ENCODE data around the gene LRRC19.

The LRRC19 gene

DNA sequence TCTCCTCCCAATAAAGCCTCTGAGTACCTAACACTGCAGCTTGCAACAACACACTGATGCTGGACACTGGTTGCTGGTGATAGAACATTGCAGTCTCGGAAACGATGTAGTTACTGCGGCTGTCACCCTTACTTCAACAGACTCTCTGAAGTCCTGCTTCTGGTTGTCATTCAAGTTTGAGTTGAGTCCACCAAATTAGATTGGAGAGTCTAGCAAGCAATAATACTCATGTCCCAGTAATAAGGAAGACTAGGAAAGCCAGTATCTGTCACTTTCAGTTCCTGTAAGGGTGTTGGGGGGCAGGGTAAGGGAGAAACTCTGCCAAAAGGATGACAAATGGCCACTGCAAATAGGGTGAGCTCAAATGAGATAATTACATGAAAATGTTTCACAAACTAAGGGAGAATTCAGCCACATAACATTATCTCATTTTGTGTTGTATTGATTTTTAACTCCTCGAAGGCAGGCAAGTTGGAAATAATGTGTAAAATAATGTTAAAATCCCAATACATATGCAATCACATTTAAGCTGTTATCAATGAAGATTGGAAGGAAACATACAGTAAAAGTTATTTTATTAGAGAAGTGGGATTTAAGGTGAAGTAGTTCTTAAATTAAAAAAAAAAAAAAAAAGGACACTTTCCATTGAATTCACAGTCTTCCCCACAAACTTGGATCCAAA, 50.1 kb downstream of the LRRC19 start:
- Histone ChIP-seq H3K9ac (ENCODE audit: low read length) (peak overlapping the region; percentile 76), H3K4me3 (ENCODE audit: low read length) (peak overlapping the region; percentile 70), H3K4me1 (ENCODE audit: control insufficient read depth, low read depth, low read length) (peaks cover 15% of the 10 kb centered on the region), H3K27ac (ENCODE audit: low read length) (no peak overlapping the region), H3K9me3 (ENCODE audit: control insufficient read depth, low read depth, low read length) (no peaks in the 10 kb centered on the region), H3K27me3 (ENCODE audit: control insufficient read depth, insufficient read depth, low read length) (no peaks in the 10 kb centered on the region), H3K36me3 (ENCODE audit: control insufficient read depth, low read depth, low read length) (no peaks in the 10 kb centered on the region)

DNA sequence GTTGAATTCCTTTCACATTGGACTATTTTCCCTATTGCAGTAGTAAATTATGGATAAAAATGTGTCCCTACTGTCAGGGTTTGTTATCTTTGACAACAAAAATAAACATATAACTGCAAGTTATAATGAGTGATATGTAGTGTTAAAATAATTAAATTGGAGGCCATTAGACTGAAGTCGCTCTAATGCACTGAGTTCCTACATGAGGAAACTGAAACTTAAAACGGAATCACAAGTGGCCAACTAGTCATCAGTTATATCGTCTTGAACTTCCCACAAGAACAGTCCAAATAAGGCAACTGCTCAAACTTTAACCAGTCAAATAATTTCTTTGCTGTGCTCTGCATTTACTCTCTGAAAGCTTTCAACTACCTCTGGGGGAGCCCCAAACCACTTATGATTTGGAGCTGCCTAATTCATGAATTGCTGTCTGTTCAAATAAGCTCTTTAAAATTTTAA, 51.4 kb downstream of the LRRC19 start:
- H3K4me1 ChIP-seq (ENCODE audit: control insufficient read depth, low read depth, low read length): peaks cover 15% of the 10 kb centered on the region
- H3K4me3 ChIP-seq (ENCODE audit: low read length): no peak overlapping the region
- H3K9me3 ChIP-seq (ENCODE audit: control insufficient read depth, low read depth, low read length): no peaks in the 10 kb centered on the region
- no peaks in the 10 kb centered on the region for H3K36me3 ChIP-seq (ENCODE audit: control insufficient read depth, low read depth, low read length)
- no peak overlapping the region for H3K9ac ChIP-seq (ENCODE audit: low read length)
- H3K27ac ChIP-seq (ENCODE audit: low read length): no peak overlapping the region
- no peaks in the 10 kb centered on the region for H3K27me3 ChIP-seq (ENCODE audit: control insufficient read depth, insufficient read depth, low read length)

DNA sequence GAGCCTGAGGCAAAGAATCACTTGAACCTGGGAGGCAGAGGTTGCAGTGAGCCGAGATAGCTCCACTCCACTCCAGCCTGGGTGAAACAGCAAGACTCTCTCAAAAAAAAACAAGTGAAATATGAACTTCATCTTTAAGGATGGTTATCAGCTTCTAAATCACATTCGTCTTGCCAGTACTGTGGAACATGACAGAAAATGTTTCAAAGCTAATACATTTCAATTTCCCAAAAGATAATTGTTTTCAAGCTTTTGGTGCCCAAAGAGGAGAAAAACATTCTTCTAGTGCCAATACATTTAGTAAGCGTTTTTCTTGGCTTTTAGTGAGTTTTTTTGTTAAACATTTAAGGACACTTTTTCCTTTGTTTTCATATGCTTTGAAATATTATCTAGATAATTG, 53.7 kb downstream of the LRRC19 start:
- H3K27ac ChIP-seq (ENCODE audit: low read length): no peak overlapping the region
- H3K36me3 ChIP-seq (ENCODE audit: control insufficient read depth, low read depth, low read length): no peaks in the 10 kb centered on the region
- peaks cover 11% of the 10 kb centered on the region for H3K4me1 ChIP-seq (ENCODE audit: control insufficient read depth, low read depth, low read length)
- H3K9ac ChIP-seq (ENCODE audit: low read length): no peak overlapping the region
- no peaks in the 10 kb centered on the region for H3K9me3 ChIP-seq (ENCODE audit: control insufficient read depth, low read depth, low read length)
- H3K4me3 ChIP-seq (ENCODE audit: low read length): no peak overlapping the region
- no peaks in the 10 kb centered on the region for H3K27me3 ChIP-seq (ENCODE audit: control insufficient read depth, insufficient read depth, low read length)

DNA sequence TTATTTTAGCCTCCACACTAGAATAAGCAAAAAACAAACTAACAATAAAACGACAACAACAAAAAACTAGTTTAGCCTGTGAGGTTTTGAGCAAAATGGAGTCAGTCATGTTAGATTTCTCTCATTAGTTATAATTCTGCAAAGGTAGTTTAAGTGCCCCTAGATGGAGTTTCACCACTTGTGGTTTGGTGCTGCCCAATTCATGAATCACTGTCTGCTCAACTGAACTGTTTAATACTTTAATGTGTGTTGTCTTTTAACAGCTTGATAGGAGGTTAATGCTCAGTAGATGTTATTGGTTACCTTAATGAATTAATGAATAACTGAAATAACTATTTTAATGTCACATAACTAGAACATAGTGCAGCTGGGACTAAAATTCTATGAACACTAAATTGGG, 55.0 kb downstream of the LRRC19 start:
- Histone ChIP-seq H3K27ac (ENCODE audit: low read length) (no peak overlapping the region), H3K36me3 (ENCODE audit: control insufficient read depth, low read depth, low read length) (no peaks in the 10 kb centered on the region), H3K27me3 (ENCODE audit: control insufficient read depth, insufficient read depth, low read length) (no peaks in the 10 kb centered on the region), H3K9me3 (ENCODE audit: control insufficient read depth, low read depth, low read length) (no peaks in the 10 kb centered on the region), H3K4me1 (ENCODE audit: control insufficient read depth, low read depth, low read length) (peaks cover 11% of the 10 kb centered on the region), H3K4me3 (ENCODE audit: low read length) (no peak overlapping the region), H3K9ac (ENCODE audit: low read length) (no peak overlapping the region)

DNA sequence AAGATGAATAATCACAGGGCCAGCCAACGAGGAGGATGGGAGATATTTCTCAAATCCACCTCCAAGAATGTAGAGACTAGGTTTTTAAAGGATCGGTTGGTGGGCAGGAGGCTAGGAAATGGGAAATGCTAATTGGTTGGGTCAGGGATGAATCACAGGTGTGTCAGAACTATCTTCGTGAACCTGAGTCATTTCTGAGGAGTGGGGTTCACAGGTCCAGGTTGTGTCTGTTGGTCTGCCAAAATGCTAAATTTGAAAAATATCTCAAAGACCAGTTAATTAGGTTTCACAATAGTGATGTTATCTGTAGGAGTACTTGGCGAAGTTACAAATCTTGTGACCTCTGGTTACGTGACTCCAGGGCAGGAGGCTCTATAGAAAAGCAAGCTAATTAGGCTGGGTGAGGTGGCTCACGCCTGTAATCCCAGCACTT, 55.8 kb downstream of the LRRC19 start:
- Histone ChIP-seq H3K9me3 (ENCODE audit: control insufficient read depth, low read depth, low read length) (no peaks in the 10 kb centered on the region), H3K27me3 (ENCODE audit: control insufficient read depth, insufficient read depth, low read length) (no peaks in the 10 kb centered on the region), H3K4me3 (ENCODE audit: low read length) (no peak overlapping the region), H3K36me3 (ENCODE audit: control insufficient read depth, low read depth, low read length) (no peaks in the 10 kb centered on the region), H3K4me1 (ENCODE audit: control insufficient read depth, low read depth, low read length) (peaks cover 8% of the 10 kb centered on the region), H3K9ac (ENCODE audit: low read length) (no peak overlapping the region), H3K27ac (ENCODE audit: low read length) (no peak overlapping the region)

DNA sequence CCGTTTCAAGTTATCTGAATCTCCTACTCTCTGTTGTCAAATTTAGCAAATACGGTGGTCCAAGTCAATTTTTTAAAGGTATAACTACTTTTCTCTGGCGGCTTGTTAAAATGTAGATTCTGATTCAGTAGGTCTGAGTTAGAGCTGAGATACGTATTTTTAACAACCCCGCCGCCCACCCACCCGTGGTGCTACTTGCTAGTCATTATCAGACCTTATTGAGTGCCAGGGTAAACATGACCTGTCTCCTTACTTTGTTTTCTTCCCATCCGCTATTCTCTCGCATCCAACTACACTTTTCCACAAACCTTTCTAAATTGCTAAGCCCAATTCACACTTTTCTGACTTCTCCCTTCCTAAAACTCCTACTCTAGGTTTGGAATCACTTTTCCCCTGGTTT, 57.7 kb downstream of the LRRC19 start:
- no peaks in the 10 kb centered on the region for H3K27me3 ChIP-seq (ENCODE audit: control insufficient read depth, insufficient read depth, low read length)
- no peaks in the 10 kb centered on the region for H3K9me3 ChIP-seq (ENCODE audit: control insufficient read depth, low read depth, low read length)
- no peaks in the 10 kb centered on the region for H3K36me3 ChIP-seq (ENCODE audit: control insufficient read depth, low read depth, low read length)
- peak overlapping the region; percentile 87 for H3K9ac ChIP-seq (ENCODE audit: low read length)
- H3K27ac ChIP-seq (ENCODE audit: low read length): peak overlapping the region; percentile 74
- H3K4me3 ChIP-seq (ENCODE audit: low read length): peak overlapping the region; percentile 75
- peaks cover 8% of the 10 kb centered on the region for H3K4me1 ChIP-seq (ENCODE audit: control insufficient read depth, low read depth, low read length)

DNA sequence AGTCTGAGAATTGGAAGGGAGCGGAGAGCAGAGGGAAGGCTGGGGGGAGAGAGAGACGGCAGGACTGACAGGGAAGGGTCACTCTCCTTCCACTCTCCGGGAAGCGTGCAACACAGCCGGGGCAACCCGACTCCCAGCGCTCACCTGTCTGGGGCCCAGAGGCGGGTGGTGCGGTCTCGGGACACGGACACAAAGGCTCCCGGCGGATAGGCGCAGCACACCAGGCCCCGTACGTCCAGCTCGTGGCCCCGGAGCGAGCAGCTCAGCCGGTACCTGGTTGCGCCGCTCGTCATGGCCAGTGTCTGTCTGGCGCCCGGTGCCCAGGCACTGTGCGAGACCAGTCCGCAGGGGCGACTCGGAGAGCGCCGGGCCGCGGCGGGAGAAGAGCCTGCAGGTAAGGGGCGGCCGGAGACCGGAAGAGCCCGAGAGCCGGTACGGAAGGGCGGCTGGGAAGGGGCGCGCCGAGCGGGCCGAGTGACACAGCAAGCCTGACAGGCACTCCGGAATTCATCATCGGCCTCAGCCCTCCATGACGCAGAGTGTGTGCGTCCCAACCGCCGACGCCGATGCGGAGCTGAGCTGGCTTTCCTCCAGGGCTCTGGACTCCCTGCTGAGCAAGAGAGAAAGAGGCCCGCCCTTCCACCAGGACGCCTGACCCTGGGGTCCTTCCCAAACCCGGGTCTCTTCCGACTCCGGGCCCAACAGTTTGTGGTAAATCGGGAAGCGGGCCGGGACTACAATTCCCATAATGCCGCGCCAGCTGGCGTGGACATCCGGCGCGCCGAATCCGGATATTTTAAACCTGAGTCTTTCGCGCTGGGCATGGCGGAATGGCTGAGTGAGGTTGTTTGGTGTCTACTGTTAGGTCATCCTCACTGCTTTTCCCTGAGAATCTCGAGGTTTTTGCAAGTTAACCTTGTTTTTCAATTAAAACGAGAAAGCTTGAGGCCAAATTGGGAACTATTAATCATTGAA, 58.4 kb downstream of the LRRC19 start, which contains the start of gene PLAA:
TSS of gene PLAA (minus strand) at position 490 of the 975 bp plus-strand sequence. CDS start at position 293, 197 bp downstream.
- H3K9ac ChIP-seq (ENCODE audit: low read length): peak within 1 kb of the TSS; percentile 87
- peak within 1 kb of the TSS; percentile 74 for H3K27ac ChIP-seq (ENCODE audit: low read length)
- no peaks in the 10 kb centered on the region for H3K27me3 ChIP-seq (ENCODE audit: control insufficient read depth, insufficient read depth, low read length)
- peaks cover 8% of the 10 kb centered on the region for H3K4me1 ChIP-seq (ENCODE audit: control insufficient read depth, low read depth, low read length)
- no peaks in the 10 kb centered on the region for H3K9me3 ChIP-seq (ENCODE audit: control insufficient read depth, low read depth, low read length)
- H3K36me3 ChIP-seq (ENCODE audit: control insufficient read depth, low read depth, low read length): no peaks in the 10 kb centered on the region
- H3K4me3 ChIP-seq (ENCODE audit: low read length): peak within 1 kb of the TSS; percentile 75

DNA sequence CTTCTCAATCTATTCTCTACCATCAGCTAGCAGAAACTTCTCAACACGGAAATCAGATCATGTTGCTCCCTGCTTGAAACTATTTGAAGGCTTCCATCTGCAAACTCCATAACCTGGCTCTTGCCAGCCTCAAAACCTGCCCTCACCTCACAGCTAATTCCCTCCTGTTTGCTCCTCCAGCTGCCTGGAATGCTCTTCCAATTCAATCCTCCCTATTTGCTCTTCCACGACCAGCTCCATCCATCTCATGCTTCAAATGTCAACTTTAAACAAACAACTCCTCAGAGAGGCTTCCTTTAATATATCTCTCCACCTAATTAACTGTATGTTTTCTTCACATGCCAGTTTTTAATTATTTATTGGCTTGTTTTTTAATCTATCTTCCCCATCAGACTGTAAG, 59.9 kb downstream of the LRRC19 start:
- H3K4me3 ChIP-seq (ENCODE audit: low read length): peak overlapping the region; percentile 75
- no peaks in the 10 kb centered on the region for H3K9me3 ChIP-seq (ENCODE audit: control insufficient read depth, low read depth, low read length)
- H3K36me3 ChIP-seq (ENCODE audit: control insufficient read depth, low read depth, low read length): no peaks in the 10 kb centered on the region
- H3K4me1 ChIP-seq (ENCODE audit: control insufficient read depth, low read depth, low read length): peaks cover 8% of the 10 kb centered on the region
- H3K27ac ChIP-seq (ENCODE audit: low read length): no peak overlapping the region
- no peaks in the 10 kb centered on the region for H3K27me3 ChIP-seq (ENCODE audit: control insufficient read depth, insufficient read depth, low read length)
- H3K9ac ChIP-seq (ENCODE audit: low read length): peak overlapping the region; percentile 87
